HG02571 (cell line): ENCODE results near the gene ZCCHC7.
"Not testable (repeated sequence)": the region's sequence is repeated elsewhere in the genome, so short reads cannot be mapped to it uniquely, and the experiment has no call there.

Experiments
- ATAC-seq: cut with Tn5 transposase; IDR thresholded peaks from one replicate; pipeline ENCODE4 v1.9.1; 2021; ENCODE audit warnings: mild to moderate bottlenecking, moderate library complexity; ENCODE audit not compliant: unreplicated experiment

The ZCCHC7 gene

DNA sequence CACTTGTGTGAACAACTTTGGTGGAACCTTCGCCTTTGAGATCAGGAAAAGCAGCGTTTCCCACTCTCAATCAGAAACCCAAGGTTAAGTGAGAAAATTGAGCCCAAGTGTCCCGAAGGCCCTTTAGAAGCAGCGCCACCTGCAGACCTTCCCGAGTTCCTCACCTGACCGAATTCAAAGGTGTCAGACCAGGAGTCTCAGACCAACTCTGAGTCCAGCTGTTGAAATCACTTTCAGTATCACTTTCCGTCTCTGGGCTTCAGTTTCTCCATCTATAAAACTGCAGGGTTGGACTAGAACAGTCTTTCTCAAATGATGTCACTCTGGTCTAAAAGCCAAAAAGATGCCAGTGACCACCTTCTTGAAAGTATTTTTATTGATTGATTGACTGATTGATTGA, 270.4 kb downstream of the ZCCHC7 start:
- ATAC-seq, result peak; percentile 88

DNA sequence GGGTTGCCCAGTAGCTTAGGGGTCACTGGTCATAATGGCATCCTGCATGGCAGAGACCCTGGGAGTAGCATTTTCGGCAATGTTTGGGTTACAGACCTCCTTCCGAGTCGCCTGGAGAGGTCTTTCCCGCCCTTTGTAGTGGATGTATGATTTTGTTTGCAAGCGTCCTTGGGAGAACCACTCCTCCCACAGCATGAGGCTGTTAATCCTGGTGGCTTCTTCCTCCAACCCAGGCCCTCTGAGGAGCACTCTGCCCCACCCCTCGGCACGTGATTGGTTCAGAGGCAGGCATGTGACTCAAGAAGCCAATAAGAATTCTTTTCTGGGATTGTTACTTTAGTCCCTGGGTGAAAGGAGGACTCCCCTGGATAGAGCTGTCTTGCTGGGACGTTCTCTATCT, 271.9 kb downstream of the ZCCHC7 start:
- no peak for ATAC-seq

DNA sequence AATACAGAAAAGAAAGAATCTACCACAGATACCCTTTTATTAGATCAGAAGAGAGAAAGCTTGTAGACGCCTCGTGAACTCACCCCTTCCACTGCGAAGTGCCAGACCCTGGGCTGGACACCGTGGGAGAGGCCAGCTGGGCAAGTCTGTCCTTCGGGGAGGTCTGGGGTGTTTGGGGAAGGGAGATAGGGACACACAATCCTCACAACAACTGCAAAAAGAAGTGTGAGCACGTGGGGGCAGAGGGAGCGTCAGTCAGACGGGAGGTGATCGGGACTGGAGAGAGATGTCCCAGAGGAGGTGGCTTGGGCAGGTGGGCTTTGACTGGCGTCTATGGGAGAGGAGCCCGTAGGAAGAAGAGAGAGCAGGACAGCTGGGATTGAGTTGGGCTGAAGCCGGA, 274.9 kb downstream of the ZCCHC7 start:
- no peak for ATAC-seq

DNA sequence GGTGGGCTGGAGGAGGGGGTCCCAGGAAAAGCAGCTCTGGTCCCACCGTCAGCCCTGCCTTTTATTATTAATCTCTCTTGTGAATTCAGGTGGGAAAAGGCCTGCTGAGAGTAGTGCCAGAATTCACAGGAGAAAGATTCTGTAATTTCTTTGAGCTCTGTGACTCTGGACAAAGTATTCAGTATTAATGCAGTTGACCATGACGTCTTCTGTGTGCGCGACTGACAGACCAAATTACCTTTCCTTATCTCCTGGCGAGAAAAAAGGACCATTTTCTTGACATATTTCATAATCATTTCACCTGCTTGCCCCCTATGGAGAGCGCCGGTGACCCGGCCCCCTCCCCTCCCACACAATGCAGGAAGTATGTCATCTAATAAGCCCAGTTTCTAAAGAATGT, 275.3 kb downstream of the ZCCHC7 start:
- ATAC-seq, result no peak

DNA sequence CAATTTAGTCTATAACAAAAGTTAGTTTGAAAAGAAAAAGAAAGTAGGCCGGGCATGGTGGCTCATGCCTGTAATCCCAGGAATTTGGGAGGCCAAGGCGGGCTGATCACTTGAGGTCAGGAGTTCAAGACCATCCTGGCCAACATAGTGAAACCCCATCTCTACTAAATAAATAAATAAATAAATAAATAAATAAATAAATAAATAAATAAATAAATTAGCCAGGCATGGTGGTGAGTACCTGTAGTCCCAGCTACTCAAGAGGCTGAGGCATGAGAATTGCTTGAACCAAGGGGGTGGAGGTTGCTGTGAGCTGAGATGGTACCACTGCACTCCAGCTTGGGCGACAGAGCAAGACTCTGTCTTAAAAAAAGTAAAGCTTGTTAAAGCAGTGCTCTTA, 277.6 kb downstream of the ZCCHC7 start:
- ATAC-seq, result not testable (repeated sequence)

DNA sequence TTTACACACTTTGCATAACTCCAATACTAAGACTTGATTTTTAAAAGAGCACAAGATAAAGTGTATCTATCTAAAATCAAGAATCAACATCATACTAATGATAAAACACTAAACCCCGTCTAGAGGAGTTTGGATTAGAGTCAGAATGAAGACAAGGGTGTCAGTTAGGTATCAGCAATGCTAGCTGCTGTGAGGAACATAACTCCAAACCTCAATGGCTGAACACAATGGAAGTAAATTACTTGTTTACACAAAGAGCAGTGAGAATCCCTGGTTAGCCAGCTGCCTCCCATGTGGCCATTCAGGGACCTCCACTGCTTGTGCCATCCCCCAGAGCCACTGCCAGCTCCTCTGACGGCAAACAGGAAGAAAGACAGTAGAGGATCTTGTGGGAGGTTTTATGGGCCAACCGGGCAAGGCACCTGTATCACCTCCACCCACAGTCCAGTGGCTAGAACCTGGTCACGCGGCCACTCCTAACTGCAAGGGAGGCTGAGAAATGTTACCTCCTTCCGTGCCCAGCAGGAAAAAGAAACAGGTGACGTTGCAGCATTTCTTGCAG, 278.2 kb downstream of the ZCCHC7 start:
- ATAC-seq, result no peak

DNA sequence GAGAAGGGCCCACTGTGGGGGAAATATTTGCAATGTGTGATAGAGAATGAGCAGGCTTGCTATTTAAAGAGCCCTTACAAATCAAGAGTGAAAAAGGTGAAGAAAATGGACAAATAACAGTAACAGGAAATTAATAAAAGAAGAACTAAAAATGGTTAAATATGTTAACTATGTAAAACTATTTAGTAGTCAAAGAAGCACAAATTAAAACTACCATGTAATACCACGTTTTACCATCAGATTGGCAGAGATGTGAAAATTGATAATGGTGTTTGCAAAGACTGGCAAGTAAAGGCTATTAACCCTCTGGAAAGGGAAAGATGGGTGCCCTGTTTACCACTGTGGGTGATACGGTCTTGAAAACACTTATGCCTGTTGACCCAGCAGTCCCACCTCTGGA, 279.0 kb downstream of the ZCCHC7 start:
- ATAC-seq, result no peak

DNA sequence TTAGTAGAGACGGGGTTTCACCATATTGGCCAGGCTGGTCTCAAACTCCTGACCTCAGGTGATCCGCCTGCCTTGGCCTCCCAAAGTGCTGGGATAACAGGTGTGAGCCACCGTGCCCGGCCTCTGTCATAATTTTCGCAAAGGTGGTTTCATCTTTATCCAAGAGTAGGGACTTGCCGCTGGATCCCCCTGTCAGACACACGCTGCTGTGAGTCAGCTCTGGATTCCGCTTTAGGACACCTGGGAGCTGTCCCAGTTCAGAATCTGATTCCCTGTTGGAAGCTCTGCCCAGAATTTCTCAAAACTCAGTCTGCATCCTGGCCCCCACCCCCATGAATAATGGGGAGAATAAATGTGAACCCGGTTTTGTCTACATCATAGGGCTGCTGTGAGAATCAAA, 284.2 kb downstream of the ZCCHC7 start:
- no peak for ATAC-seq

DNA sequence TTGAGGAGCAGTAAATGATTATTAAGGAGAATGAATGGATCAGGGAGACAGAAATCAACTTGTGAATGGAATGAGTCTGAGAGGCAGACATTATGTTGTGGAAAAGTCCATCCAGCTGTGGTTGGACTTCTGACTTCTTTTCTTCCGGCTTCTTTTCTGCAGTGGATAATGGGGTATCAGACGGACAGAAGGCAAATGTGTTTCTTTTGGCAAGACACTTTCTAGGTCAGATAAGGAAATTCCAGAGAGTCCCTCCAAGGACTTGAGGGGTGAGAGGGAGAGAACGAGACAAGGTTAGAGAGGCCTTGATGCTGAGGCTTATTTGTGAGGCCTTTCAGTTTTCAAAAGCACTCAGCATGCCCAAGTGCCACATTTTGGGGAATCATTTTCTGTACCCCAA, 285.0 kb downstream of the ZCCHC7 start:
- ATAC-seq, result no peak

DNA sequence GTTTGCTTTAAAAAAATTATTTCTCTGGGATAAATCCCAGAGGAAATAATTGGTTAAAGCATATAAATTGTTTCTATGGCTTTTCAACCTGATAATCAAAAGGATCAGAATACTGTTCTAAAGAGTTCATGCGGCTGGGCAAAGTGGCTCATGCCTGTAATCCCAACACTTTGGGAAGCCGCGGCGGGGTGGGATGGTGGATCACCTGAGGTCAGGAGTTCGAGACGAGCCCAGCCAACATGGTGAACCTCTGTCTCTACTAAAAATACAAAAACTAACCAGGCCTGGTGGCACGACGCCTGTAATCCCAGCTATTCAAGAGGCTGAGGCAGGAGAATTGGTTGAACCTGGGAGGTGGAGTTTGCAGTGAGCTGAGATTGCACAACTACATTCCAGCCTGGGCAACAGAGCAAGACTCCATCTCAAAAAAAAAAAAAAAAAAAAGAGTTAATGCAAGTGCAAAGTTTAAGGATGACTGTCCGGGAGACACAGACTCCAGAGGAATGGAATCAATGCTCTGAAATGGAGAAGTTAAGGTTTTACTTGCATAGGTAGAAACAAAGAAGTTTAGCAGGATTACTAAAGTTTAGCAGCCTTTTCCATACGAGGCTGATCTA, 285.5 kb downstream of the ZCCHC7 start:
- no peak for ATAC-seq

DNA sequence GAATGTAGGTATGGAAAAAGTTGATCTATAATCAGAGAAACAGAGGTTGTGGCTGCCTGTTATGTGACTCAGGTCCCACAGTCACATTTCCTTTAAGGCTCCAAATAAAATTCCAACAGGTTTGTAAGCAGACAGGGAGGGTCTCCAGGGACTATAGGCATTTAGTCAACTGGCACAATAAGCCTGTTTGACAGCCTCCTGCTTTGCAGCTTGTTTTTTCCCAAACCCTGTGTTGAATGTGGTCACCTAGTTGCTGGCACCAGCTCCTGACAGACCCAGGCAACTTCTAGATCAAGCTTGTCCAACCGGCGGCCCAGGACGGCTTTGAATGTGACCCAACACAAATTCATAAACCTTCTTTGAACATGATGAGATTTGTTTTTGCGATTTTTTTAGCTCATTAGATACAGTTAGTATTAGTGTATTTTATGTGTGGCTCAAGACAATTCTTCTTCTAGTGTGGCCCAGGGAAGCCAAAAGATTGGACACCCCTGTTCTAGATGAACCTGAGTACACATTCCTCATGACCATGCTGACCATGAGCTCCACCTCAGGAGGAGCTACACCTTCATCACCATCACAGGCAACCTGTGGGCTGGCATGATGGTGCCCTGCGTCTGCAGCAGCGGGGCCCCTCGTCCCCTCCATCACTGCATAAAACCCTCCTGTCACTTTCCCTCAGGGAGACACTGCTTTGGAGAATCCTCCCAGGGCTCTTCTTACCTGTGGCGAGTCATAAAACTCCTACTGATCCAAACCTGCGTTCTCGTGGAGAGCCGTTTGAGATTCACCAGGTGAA, 286.4 kb downstream of the ZCCHC7 start:
- no peak for ATAC-seq

DNA sequence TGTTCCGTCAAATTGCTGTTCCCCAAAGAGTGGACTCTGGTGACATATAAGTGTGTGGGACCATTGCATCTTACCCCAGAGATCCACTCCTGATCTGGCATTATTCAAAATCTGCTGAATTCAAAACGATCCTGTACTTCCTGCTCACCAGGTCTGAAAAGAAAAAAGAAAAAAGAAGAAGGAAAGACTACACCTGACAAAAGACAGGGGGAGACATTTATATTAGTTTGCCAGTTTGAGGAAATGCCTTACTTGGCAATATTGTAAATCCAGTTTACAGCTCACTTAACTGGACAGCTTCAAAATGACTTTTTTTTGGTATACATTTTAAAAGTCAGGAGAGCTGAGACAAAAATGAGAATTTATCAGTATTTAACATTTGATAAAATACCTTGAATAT, 287.1 kb downstream of the ZCCHC7 start:
- ATAC-seq, result no peak
